H9 (cell line): ENCODE data around the gene KCNS3. TPM values are rescaled to one million over a fixed set of nuclear protein-coding genes. Genes with fewer than 3 reads are reported as not detected.
A peak's percentile ranks its signal among the peaks of the same experiment; 100 is the strongest.

ENCODE experiments used
- DNase-seq: peaks from one replicate; pipeline ENCODE4 v3.0.0-alpha.2; 2017
- H2AFZ ChIP-seq: one replicate; pipeline ENCODE4 v1.6.1; 2013; ENCODE audit warnings: mild to moderate bottlenecking, low read length, control low read depth, moderate library complexity
- H2AK5ac ChIP-seq: 2 replicates; pipeline ENCODE4 v1.6.1; 2013; ENCODE audit warnings: low read length, control low read depth, mixed read lengths; ENCODE audit not compliant: insufficient read length
- H2BK120ac ChIP-seq: one replicate; pipeline ENCODE4 v1.6.1; 2013; ENCODE audit warnings: low read depth, mild to moderate bottlenecking, low read length, control low read depth, inconsistent platforms; ENCODE audit not compliant: poor library complexity, severe bottlenecking
- H2BK12ac ChIP-seq: 2 replicates; pipeline ENCODE4 v1.6.1; 2013; ENCODE audit warnings: low read length, control low read depth, mixed read lengths, low read depth; ENCODE audit not compliant: insufficient read length
- H2BK15ac ChIP-seq: 2 replicates; pipeline ENCODE4 v1.6.1; 2013; ENCODE audit warnings: low read depth, low read length, control low read depth
- H2BK20ac ChIP-seq: one replicate; pipeline ENCODE4 v1.6.1; 2013; ENCODE audit warnings: low read depth, mild to moderate bottlenecking, low read length, control low read depth, inconsistent platforms; ENCODE audit not compliant: poor library complexity, severe bottlenecking
- H2BK5ac ChIP-seq: 2 replicates; pipeline ENCODE4 v1.6.1; 2013; ENCODE audit warnings: low read length, control low read depth, mixed read lengths; ENCODE audit not compliant: insufficient read length
- H3K14ac ChIP-seq: 2 replicates; pipeline ENCODE4 v1.6.1; 2013; ENCODE audit warnings: low read length, control low read depth; ENCODE audit not compliant: insufficient read depth
- H3K18ac ChIP-seq: 2 replicates; pipeline ENCODE4 v1.6.1; 2013; ENCODE audit warnings: low read depth, mild to moderate bottlenecking, mixed read lengths, low read length, control low read depth; ENCODE audit not compliant: insufficient read length
- H3K23ac ChIP-seq: 2 replicates; pipeline ENCODE4 v1.6.1; 2013; ENCODE audit warnings: low read length, control low read depth, mixed read lengths, low read depth; ENCODE audit not compliant: insufficient read length
- H3K23me2 ChIP-seq: 2 replicates; pipeline ENCODE4 v1.6.1; 2013; ENCODE audit warnings: low read depth, mild to moderate bottlenecking, mixed read lengths, low read length, control low read depth; ENCODE audit not compliant: insufficient read length, poor library complexity, severe bottlenecking
- H3K27ac ChIP-seq: 2 replicates; pipeline ENCODE4 v1.5.1; 2013; ENCODE audit warnings: low read length, control low read depth, mixed read lengths, low read depth; ENCODE audit not compliant: insufficient read length
- H3K27me3 ChIP-seq: 2 replicates; pipeline ENCODE4 v1.6.1; 2013; ENCODE audit warnings: low read length, control low read depth, inconsistent platforms; ENCODE audit not compliant: insufficient read depth
- H3K4ac ChIP-seq: 2 replicates; pipeline ENCODE4 v1.6.1; 2013; ENCODE audit warnings: low read depth, mild to moderate bottlenecking, control low read depth, inconsistent platforms, low read length, moderate library complexity
- H3K4me1 ChIP-seq: 2 replicates; pipeline ENCODE4 v1.6.1; 2013; ENCODE audit warnings: low read length, control low read depth, inconsistent platforms; ENCODE audit not compliant: insufficient read depth
- H3K4me2 ChIP-seq: 2 replicates; pipeline ENCODE4 v1.6.1; 2013; ENCODE audit warnings: low read length, control low read depth, mixed read lengths; ENCODE audit not compliant: insufficient read length, insufficient read depth
- H3K56ac ChIP-seq: 2 replicates; pipeline ENCODE4 v1.6.1; 2013; ENCODE audit warnings: low read depth, mild to moderate bottlenecking, mixed read lengths, low read length, control low read depth; ENCODE audit not compliant: insufficient read length
- H3K79me1 ChIP-seq: 2 replicates; pipeline ENCODE4 v1.6.1; 2013; ENCODE audit warnings: low read depth, mild to moderate bottlenecking, moderate library complexity, low read length, control low read depth, inconsistent platforms; ENCODE audit not compliant: insufficient read depth, poor library complexity, severe bottlenecking
- H3K79me2 ChIP-seq: 2 replicates; pipeline ENCODE4 v1.6.1; 2013; ENCODE audit warnings: low read length, control low read depth, inconsistent platforms; ENCODE audit not compliant: insufficient read depth
- H3K9ac ChIP-seq: 2 replicates; pipeline ENCODE4 v1.6.1; 2013; ENCODE audit warnings: low read length, control low read depth, mixed read lengths; ENCODE audit not compliant: insufficient read length; ENCODE audit errors: extremely low read depth
- H3K9me3 ChIP-seq: one replicate; pipeline ENCODE4 v1.6.1; 2013; ENCODE audit warnings: low read depth, low read length, inconsistent platforms; ENCODE audit not compliant: control insufficient read depth
- H3T11ph ChIP-seq: one replicate; pipeline ENCODE4 v1.6.1; 2013; ENCODE audit warnings: mild to moderate bottlenecking, low read length, control low read depth, inconsistent platforms
- H4K20me1 ChIP-seq: one replicate; pipeline ENCODE4 v1.6.1; 2013; ENCODE audit not compliant: control insufficient read depth, insufficient read length, insufficient read depth
- H4K5ac ChIP-seq: 2 replicates; pipeline ENCODE4 v1.6.1; 2013; ENCODE audit warnings: low read depth, mild to moderate bottlenecking, mixed read lengths, low read length, control low read depth; ENCODE audit not compliant: insufficient read length
- H4K8ac ChIP-seq: replicated peaks from 2 replicates; pipeline ENCODE4 v1.6.1; 2013; ENCODE audit warnings: low read length, control low read depth, mixed read lengths, low read depth; ENCODE audit not compliant: insufficient read length
- H4K91ac ChIP-seq: 2 replicates; pipeline ENCODE4 v1.6.1; 2013; ENCODE audit warnings: low read depth, mild to moderate bottlenecking, moderate library complexity, mixed read lengths, low read length, control low read depth; ENCODE audit not compliant: insufficient read length
- H3K27ac Mint-ChIP-seq, 3 experiments: 2 replicates in 2 of 3; 3 replicates in 1 of 3; pipeline ENCODE4 v1.8.0; 2020 to 2021; ENCODE audit warnings: mixed read lengths in 3 of 3, mild to moderate bottlenecking in 1 of 3, moderate library complexity in 1 of 3
- H3K27me3 Mint-ChIP-seq: 2 replicates; pipeline ENCODE4 v1.8.0; 2021; ENCODE audit warnings: low read depth, mild to moderate bottlenecking, moderate library complexity, mixed read lengths
- H3K36me3 Mint-ChIP-seq, 3 experiments: 2 replicates in 2 of 3; 3 replicates in 1 of 3; pipeline ENCODE4 v1.8.0; 2020 to 2021; ENCODE audit warnings: low read depth in 3 of 3, mixed read lengths in 3 of 3; ENCODE audit not compliant: insufficient read depth in 1 of 3
- H3K4me1 Mint-ChIP-seq, 2 experiments: 2 replicates each; pipeline ENCODE4 v1.8.0; 2020; ENCODE audit warnings: mixed read lengths in 2 of 2
- H3K4me3 Mint-ChIP-seq, 2 experiments: 2 replicates in 1 of 2; 3 replicates in 1 of 2; pipeline ENCODE4 v1.8.0; 2020 to 2021; ENCODE audit warnings: mild to moderate bottlenecking in 2 of 2, mixed read lengths in 2 of 2, moderate library complexity in 1 of 2
- H3K9me3 Mint-ChIP-seq, 2 experiments: 2 replicates in 1 of 2; 3 replicates in 1 of 2; pipeline ENCODE4 v1.8.0; 2020; ENCODE audit warnings: mild to moderate bottlenecking in 2 of 2, mixed read lengths in 2 of 2, moderate library complexity in 1 of 2
- WGBS: extraction: QIAGEN DNeasy Blood & Tissue Kit; methylation state at CpG from one replicate; pipeline ENCODE4 v1.1.7; 2013; ENCODE audit warnings: missing lambda C conversion rate, low lambda C conversion rate, mixed read lengths; ENCODE audit not compliant: insufficient read length; ENCODE audit errors: extremely low coverage; 5-methylcytosine and 5-hydroxymethylcytosine counted together
- total RNA-seq: library from RNA; stranded (reverse); gene quantifications from 2 replicates; pipeline ENCODE4 v1.2.1, GENCODE V29; 2021
- TF ChIP-seq, protein P1 (sequence below): fragments of 200-600 bp; sonication (generic); conservative IDR thresholded peaks from 3 replicates; pipeline ENCODE4 v1.8.0; 2021; ENCODE audit warnings: antibody characterized with exemption, mild to moderate bottlenecking

KCNS3 gene
- total RNA-seq, 1 experiment from 2014 or later = 8.0 TPM

DNA sequence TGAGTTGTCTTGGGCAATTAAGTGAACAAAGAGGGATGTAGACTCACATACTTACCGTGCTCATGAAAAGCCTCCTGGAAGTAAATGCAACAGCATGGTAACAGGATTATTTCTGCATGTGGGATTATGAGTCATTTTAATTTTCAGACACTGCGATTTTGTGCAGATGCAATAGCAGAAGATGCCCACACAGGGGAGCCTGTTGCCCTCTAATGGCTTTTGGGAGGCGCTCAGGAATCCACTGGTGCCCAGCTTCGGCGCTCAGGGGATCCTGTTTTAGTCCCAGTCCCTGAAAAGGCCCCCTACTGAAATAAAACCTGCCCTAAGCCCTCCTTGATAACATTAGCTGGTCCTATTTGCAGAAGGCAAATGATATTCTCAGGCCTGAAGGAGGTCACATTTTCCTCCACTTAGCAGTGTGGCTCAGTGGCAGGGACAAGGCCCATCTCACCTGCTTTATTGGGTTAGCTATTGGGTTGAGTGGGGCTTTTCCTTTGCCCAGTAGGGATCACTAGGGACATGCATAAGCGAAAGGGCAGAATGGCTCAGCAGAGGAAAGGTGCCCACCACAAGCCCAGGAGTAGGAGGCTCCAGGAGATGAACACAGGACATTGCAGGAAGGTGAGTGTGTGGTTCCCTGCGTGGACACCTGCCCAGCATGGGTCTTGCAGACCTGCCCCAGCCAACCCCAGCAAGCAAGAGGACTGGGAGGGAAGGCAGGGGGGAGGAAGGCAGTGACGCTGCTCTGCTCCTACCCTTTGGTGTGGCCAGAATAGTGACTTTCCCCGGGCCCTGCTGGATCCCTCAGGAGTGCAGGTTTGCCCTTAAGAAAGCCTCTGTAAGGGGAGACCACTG lies 26.5 kb upstream of the KCNS3 start:
- no peak overlapping the region for H3K56ac ChIP-seq
- no peaks in the 10 kb centered on the region for H3K79me1 ChIP-seq
- no peak overlapping the region for H3K9ac ChIP-seq
- no peak overlapping the region for H2BK5ac ChIP-seq
- no peak overlapping the region for H2BK120ac ChIP-seq
- no peaks in the 10 kb centered on the region for H3K27me3 ChIP-seq
- no peak overlapping the region for H2AFZ ChIP-seq
- no peak overlapping the region for H3K27ac ChIP-seq
- H3K14ac ChIP-seq = no peak overlapping the region
- no peaks in the 10 kb centered on the region for H3K9me3 ChIP-seq
- no peaks in the 10 kb centered on the region for H4K20me1 ChIP-seq
- no peak overlapping the region for H3K4ac ChIP-seq
- no peaks in the 10 kb centered on the region for H3K4me1 ChIP-seq
- H3T11ph ChIP-seq = no peak overlapping the region
- H3K23ac ChIP-seq = no peak overlapping the region
- no peaks in the 10 kb centered on the region for H3K23me2 ChIP-seq
- H3K79me2 ChIP-seq = no peaks in the 10 kb centered on the region
- no peak overlapping the region for H3K18ac ChIP-seq
- no peak overlapping the region for H2BK15ac ChIP-seq
- Mint-ChIP-seq H3K27me3 (no peaks in the 10 kb centered on the region), H3K36me3 (no peaks in the 10 kb centered on the region), H3K4me3 (no peak overlapping the region), H3K27ac (no peak overlapping the region), H3K9me3 (no peaks in the 10 kb centered on the region), H3K4me1 (peaks cover 3% of the 10 kb centered on the region in 2 experiments; a peak in 3 of 4 replicates)
- peak; percentile 63 for DNase-seq
- H3K4me2 ChIP-seq = no peak overlapping the region
- WGBS = no CpG with 5 or more reads among the region's 9 CpGs
- TF ChIP-seq, protein P1, sequence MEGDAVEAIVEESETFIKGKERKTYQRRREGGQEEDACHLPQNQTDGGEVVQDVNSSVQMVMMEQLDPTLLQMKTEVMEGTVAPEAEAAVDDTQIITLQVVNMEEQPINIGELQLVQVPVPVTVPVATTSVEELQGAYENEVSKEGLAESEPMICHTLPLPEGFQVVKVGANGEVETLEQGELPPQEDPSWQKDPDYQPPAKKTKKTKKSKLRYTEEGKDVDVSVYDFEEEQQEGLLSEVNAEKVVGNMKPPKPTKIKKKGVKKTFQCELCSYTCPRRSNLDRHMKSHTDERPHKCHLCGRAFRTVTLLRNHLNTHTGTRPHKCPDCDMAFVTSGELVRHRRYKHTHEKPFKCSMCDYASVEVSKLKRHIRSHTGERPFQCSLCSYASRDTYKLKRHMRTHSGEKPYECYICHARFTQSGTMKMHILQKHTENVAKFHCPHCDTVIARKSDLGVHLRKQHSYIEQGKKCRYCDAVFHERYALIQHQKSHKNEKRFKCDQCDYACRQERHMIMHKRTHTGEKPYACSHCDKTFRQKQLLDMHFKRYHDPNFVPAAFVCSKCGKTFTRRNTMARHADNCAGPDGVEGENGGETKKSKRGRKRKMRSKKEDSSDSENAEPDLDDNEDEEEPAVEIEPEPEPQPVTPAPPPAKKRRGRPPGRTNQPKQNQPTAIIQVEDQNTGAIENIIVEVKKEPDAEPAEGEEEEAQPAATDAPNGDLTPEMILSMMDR = peak; percentile 94
- no peak overlapping the region for H2BK20ac ChIP-seq
- H4K5ac ChIP-seq = no peak overlapping the region
- no peak overlapping the region for H4K8ac ChIP-seq
- no peak overlapping the region for H2AK5ac ChIP-seq
- no peak overlapping the region for H2BK12ac ChIP-seq
- no peak overlapping the region for H4K91ac ChIP-seq
